AG09319 (cell line): Measurements from ENCODE around the gene TAF7L.

Experiments
- DNase-seq: peaks from one replicate; pipeline ENCODE4 v3.0.0-alpha.2; 2010; ENCODE audit warnings: low read depth; ENCODE audit errors: extremely low read depth
- TF ChIP-seq, protein P1 (sequence below): IDR thresholded peaks from 2 replicates; pipeline ENCODE4 v1.5.1; 2011; ENCODE audit warnings: low read depth, mild to moderate bottlenecking, inconsistent platforms, low read length, moderate library complexity

TAF7L gene

GRCh38 chrX:101241531-101241930 is 49.6 kb downstream of the TAF7L start:
- TF ChIP-seq, protein P1, sequence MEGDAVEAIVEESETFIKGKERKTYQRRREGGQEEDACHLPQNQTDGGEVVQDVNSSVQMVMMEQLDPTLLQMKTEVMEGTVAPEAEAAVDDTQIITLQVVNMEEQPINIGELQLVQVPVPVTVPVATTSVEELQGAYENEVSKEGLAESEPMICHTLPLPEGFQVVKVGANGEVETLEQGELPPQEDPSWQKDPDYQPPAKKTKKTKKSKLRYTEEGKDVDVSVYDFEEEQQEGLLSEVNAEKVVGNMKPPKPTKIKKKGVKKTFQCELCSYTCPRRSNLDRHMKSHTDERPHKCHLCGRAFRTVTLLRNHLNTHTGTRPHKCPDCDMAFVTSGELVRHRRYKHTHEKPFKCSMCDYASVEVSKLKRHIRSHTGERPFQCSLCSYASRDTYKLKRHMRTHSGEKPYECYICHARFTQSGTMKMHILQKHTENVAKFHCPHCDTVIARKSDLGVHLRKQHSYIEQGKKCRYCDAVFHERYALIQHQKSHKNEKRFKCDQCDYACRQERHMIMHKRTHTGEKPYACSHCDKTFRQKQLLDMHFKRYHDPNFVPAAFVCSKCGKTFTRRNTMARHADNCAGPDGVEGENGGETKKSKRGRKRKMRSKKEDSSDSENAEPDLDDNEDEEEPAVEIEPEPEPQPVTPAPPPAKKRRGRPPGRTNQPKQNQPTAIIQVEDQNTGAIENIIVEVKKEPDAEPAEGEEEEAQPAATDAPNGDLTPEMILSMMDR = no peak
- DNase-seq = no peak

DNA sequence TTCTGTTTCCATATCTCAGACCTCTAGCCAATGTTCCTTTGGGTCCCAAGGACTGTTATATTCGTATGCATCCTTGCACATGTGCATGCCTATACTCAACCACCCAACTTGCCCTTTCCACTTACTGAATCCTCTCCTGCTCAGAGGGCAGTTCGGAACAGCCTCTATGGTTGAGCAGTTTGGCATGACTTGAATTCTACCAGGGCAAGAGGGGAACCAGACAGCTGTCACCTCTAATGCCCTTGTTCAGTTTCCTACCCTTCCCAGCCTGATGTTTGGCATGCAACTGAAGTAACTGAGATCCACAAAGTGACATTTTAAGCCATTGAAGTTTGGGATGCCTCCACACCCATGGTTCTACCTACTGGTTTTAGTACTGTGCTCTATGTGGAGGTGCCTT is 54.1 kb downstream of the TAF7L start:
- DNase-seq = no peak
- TF ChIP-seq, protein P1 = no peak

DNA sequence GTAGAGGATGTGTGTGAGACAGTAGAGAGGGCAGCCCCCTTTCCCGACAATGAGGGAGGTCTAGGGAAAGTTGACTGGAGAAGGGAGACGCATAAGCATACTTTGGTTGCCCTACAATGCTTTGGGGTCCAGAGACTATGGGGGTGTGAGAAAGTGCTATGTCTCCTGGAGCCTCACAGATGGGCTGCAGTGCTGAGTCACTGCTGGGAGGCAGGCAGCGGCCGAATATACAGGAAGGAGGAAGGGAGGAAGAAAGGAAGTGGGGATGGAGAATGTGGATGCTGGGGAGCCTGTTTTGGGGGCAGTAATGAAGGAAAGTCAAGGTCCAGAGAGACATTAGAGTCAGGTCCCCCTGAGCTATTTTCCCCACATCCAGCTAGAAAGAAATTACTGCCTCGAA is 58.8 kb downstream of the TAF7L start:
- DNase-seq = no peak
- TF ChIP-seq, protein P1 = no peak

- TF ChIP-seq, protein P1 = no peak
- no peak for DNase-seq
Measured at GRCh38 chrX:101231080-101231479, 60.1 kb downstream of the TAF7L start.

- TF ChIP-seq, protein P1 = no peak
- DNase-seq = no peak
Measured at GRCh38 chrX:101230636-101231035, 60.5 kb downstream of the TAF7L start.

GRCh38 chrX:101229170-101229569 is 62.0 kb downstream of the TAF7L start:
- DNase-seq = no peak
- TF ChIP-seq, protein P1 = no peak

DNA sequence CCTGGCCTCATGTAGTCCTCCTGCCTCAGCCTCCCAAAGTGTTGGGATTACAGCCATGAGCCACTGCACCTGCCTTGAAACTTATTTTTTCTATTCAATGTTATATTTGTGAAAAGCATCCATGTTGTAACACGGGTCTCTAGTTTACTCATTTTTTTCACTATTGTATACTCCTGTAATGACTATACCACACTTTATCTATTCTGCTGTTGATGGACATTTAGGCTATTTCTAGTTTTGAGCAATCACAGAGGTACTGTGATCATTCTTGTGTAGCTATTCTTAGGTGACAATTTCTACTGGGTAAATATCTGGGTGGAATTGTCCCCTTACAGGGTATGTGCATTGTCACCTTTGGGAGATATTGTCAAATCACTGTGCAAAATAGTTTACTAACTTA is 67.9 kb downstream of the TAF7L start:
- DNase-seq = no peak
- TF ChIP-seq, protein P1 = no peak
